H1 (cell line): ENCODE measurements around the gene SYT14. TPM values are rescaled to one million over a fixed set of nuclear protein-coding genes. Genes with fewer than 3 reads are reported as not detected.

Experiments used
- CTCF ChIA-PET: fragments of 300-600 bp; sonication (Branson Sonifier 250); formaldehyde crosslinking; loops from one replicate; lab custom pipeline; 2021; ENCODE audit not compliant: partially characterized antibody; lab: Charles Lee
- POLR2A ChIA-PET: fragments of 300-600 bp; sonication (Branson Sonifier 250); formaldehyde crosslinking; loops from one replicate; lab custom pipeline; 2021; ENCODE audit warnings: inconsistent platforms; ENCODE audit not compliant: partially characterized antibody; lab: Charles Lee
- DNase-seq, 2 experiments: peaks; one replicate each; pipeline versions ENCODE4 v3.0.0 to v3.0.0-alpha.2; 2010 to 2022; ENCODE audit warnings: low spot score in 2 of 2, low read depth in 1 of 2, mixed read lengths in 1 of 2
- FAIRE-seq: peaks from 2 replicates; lab custom pipeline; 2011; peaks lifted over from hg19 to GRCh38; lab: Jason Lieb, UNC
- H2AFZ ChIP-seq: 2 replicates; pipeline ENCODE4 v1.8.1; 2012; ENCODE audit warnings: low read length, inconsistent platforms
- H2AK5ac ChIP-seq: 2 replicates; pipeline ENCODE4 v1.6.1; 2013; ENCODE audit warnings: low read depth, low read length
- H2BK120ac ChIP-seq: replicated peaks from 2 replicates; pipeline ENCODE3; 2013; ENCODE audit warnings: low read depth, low read length, inconsistent platforms
- H2BK12ac ChIP-seq: 2 replicates; pipeline ENCODE4 v1.6.1; 2013; ENCODE audit warnings: low read depth, low read length
- H2BK15ac ChIP-seq: 2 replicates; pipeline ENCODE4 v1.6.1; 2013; ENCODE audit warnings: low read length
- H2BK20ac ChIP-seq: 2 replicates; pipeline ENCODE4 v1.6.1; 2013; ENCODE audit warnings: low read length
- H2BK5ac ChIP-seq: 2 replicates; pipeline ENCODE4 v1.6.1; 2013; ENCODE audit warnings: low read depth, low read length
- H3K14ac ChIP-seq: 2 replicates; pipeline ENCODE4 v1.6.1; 2013; ENCODE audit warnings: inconsistent platforms; ENCODE audit not compliant: insufficient read length
- H3K18ac ChIP-seq: 2 replicates; pipeline ENCODE4 v1.6.1; 2013; ENCODE audit warnings: low read length; ENCODE audit errors: extremely low read depth
- H3K23ac ChIP-seq: 2 replicates; pipeline ENCODE4 v1.6.1; 2013; ENCODE audit warnings: inconsistent platforms; ENCODE audit not compliant: insufficient read length
- H3K23me2 ChIP-seq: 2 replicates; pipeline ENCODE4 v1.6.1; 2013; ENCODE audit warnings: low read depth, low read length
- H3K27ac ChIP-seq: 2 replicates; pipeline ENCODE4 v1.6.1; 2011; ENCODE audit warnings: low read depth, low read length, inconsistent platforms
- H3K27me3 ChIP-seq, 4 experiments: replicated peaks in 1 of 4; 1 replicate in 1 of 4; 2 replicates in 3 of 4; pipeline versions ENCODE4 v1.6.1 to v1.8.1; 2011 to 2013; ENCODE audit warnings: low read length in 3 of 4, mild to moderate bottlenecking in 3 of 4, inconsistent platforms in 2 of 4, mixed read lengths in 2 of 4, moderate library complexity in 1 of 4; ENCODE audit not compliant: control insufficient read depth in 3 of 4, insufficient read depth in 3 of 4; ENCODE audit errors: extremely low read depth in 1 of 4
- H3K36me3 ChIP-seq, 4 experiments: 2 replicates each; pipeline versions ENCODE4 v1.6.1 to v1.8.1; 2011 to 2013; ENCODE audit warnings: mild to moderate bottlenecking in 4 of 4, low read length in 3 of 4, moderate library complexity in 2 of 4, control low read depth in 1 of 4, inconsistent platforms in 1 of 4; ENCODE audit not compliant: insufficient read depth in 4 of 4, control insufficient read depth in 2 of 4
- H3K4ac ChIP-seq: replicated peaks from 2 replicates; pipeline ENCODE3; 2013; ENCODE audit warnings: low read length, low read depth, mixed read lengths, inconsistent platforms; ENCODE audit not compliant: insufficient read length
- H3K4me1 ChIP-seq, 4 experiments: replicated peaks in 1 of 4; 1 replicate in 1 of 4; 2 replicates in 3 of 4; pipeline versions ENCODE4 v1.6.1 to v1.8.1; 2011 to 2013; ENCODE audit warnings: low read length in 3 of 4, inconsistent platforms in 2 of 4, mixed read lengths in 1 of 4; ENCODE audit not compliant: insufficient read depth in 4 of 4, control insufficient read depth in 3 of 4
- H3K4me2 ChIP-seq, 2 experiments: 2 replicates each; pipeline versions ENCODE4 v1.6.1 to v1.8.1; 2011 to 2013; ENCODE audit warnings: low read depth in 2 of 2, low read length in 2 of 2, control low read depth in 1 of 2, inconsistent platforms in 1 of 2, mild to moderate bottlenecking in 1 of 2; ENCODE audit not compliant: insufficient read depth in 1 of 2
- H3K4me3 ChIP-seq, 4 experiments: fragments of 200-600, 300-600 bp in 1 of 4; sonication (generic), shearing (Covaris generic), sonication (Bioruptor Twin) in 1 of 4; 2 replicates each; pipeline versions ENCODE4 v1.5.1 to v1.8.1; 2011 to 2016; ENCODE audit warnings: low read length in 4 of 4, low read depth in 3 of 4, control low read depth in 2 of 4, inconsistent platforms in 2 of 4, mild to moderate bottlenecking in 2 of 4, mixed read lengths in 1 of 4, moderate library complexity in 1 of 4; ENCODE audit not compliant: insufficient read depth in 2 of 4; ENCODE audit errors: extremely low read depth in 1 of 4
- H3K56ac ChIP-seq: replicated peaks from 2 replicates; pipeline ENCODE3; 2013; ENCODE audit warnings: low read depth, mild to moderate bottlenecking, mixed read lengths, low read length, inconsistent platforms; ENCODE audit not compliant: insufficient read length
- H3K79me1 ChIP-seq: 2 replicates; pipeline ENCODE4 v1.6.1; 2013; ENCODE audit warnings: low read depth, low read length, control low read depth
- H3K79me2 ChIP-seq, 2 experiments: 2 replicates each; pipeline versions ENCODE4 v1.6.1 to v1.8.1; 2012 to 2013; ENCODE audit warnings: low read length in 2 of 2, mild to moderate bottlenecking in 2 of 2, inconsistent platforms in 1 of 2; ENCODE audit not compliant: insufficient read depth in 2 of 2, control insufficient read depth in 1 of 2
- H3K9ac ChIP-seq, 4 experiments: replicated peaks in 1 of 4; 1 replicate in 1 of 4; 2 replicates in 3 of 4; pipeline versions ENCODE4 v1.6.1 to v1.8.1; 2011 to 2013; ENCODE audit warnings: low read depth in 3 of 4, low read length in 3 of 4, control low read depth in 2 of 4, mild to moderate bottlenecking in 2 of 4, moderate library complexity in 2 of 4, inconsistent platforms in 1 of 4; ENCODE audit errors: extremely low read depth in 1 of 4
- H3K9me3 ChIP-seq, 2 experiments: 2 replicates each; pipeline versions ENCODE4 v1.6.1 to v1.8.1; 2012 to 2013; ENCODE audit warnings: mild to moderate bottlenecking in 2 of 2, moderate library complexity in 2 of 2, control low read depth in 1 of 2, inconsistent platforms in 1 of 2, low read depth in 1 of 2, low read length in 1 of 2, mixed read lengths in 1 of 2; ENCODE audit not compliant: insufficient read depth in 2 of 2
- H4K20me1 ChIP-seq, 2 experiments: replicated peaks in 1 of 2; 2 replicates each; pipeline versions ENCODE3 to v1.8.1; 2011 to 2013; ENCODE audit warnings: inconsistent platforms in 2 of 2, low read length in 2 of 2, mild to moderate bottlenecking in 1 of 2; ENCODE audit not compliant: insufficient read depth in 2 of 2, control insufficient read depth in 1 of 2
- H4K5ac ChIP-seq: 2 replicates; pipeline ENCODE4 v1.6.1; 2013; ENCODE audit warnings: low read length, low read depth, mixed read lengths, inconsistent platforms; ENCODE audit not compliant: insufficient read length
- H4K8ac ChIP-seq: 2 replicates; pipeline ENCODE4 v1.8.0; 2013; ENCODE audit warnings: mild to moderate bottlenecking, moderate library complexity, low read length, inconsistent platforms; ENCODE audit not compliant: insufficient read depth; ENCODE audit errors: extremely low read depth
- H4K91ac ChIP-seq: replicated peaks from 2 replicates; pipeline ENCODE3; 2013; ENCODE audit warnings: low read length, mixed read lengths, inconsistent platforms; ENCODE audit not compliant: insufficient read length
- CHD2 ChIP-seq: IDR thresholded peaks from 2 replicates; pipeline ENCODE4 v1.6.1; 2012; ENCODE audit warnings: low read length, improper control_type of control experiment
- JUN ChIP-seq: IDR thresholded peaks from 2 replicates; pipeline ENCODE4 v1.6.1; 2011; ENCODE audit warnings: low read depth, mild to moderate bottlenecking, improper control_type of control experiment, low read length
- KDM5A ChIP-seq: fragments of 200-600 bp; IDR thresholded peaks from 2 replicates; pipeline ENCODE4 v1.7.1; 2012; ENCODE audit warnings: mild to moderate bottlenecking, low read length, inconsistent platforms, mixed read lengths
- PHF8 ChIP-seq: fragments of 200-600 bp; sonication (generic); conservative IDR thresholded peaks from 2 replicates; pipeline ENCODE4 v1.7.1; 2012; ENCODE audit warnings: low read depth, mild to moderate bottlenecking, inconsistent platforms, low read length, moderate library complexity
- RNF2 ChIP-seq: fragments of 200-900, 300-1000 bp; sonication (generic); IDR thresholded peaks from 2 replicates; pipeline ENCODE4 v1.7.1; 2016; ENCODE audit warnings: borderline replicate concordance, low read depth, mild to moderate bottlenecking, antibody characterized with exemption, low read length; ENCODE audit not compliant: poor library complexity, severe bottlenecking; ENCODE audit errors: missing control alignments
- SP1 ChIP-seq: IDR thresholded peaks from 2 replicates; pipeline ENCODE4 v1.6.1; 2011; ENCODE audit warnings: low read depth, low read length
- WGBS, 2 experiments: shearing (Covaris generic) in 1 of 2; methylation state at CpG; one replicate each; pipeline versions ENCODE4 v1.1.6 to v1.1.7; 2013 to 2015; ENCODE audit warnings: low lambda C conversion rate in 2 of 2, mixed read lengths in 2 of 2, inconsistent platforms in 1 of 2, low coverage in 1 of 2, missing lambda C conversion rate in 1 of 2; ENCODE audit not compliant: insufficient replicate concordance in 2 of 2, insufficient coverage in 1 of 2, insufficient read length in 1 of 2; ENCODE audit errors: extremely low coverage in 1 of 2, missing lambda C conversion rate in 1 of 2; 5-methylcytosine and 5-hydroxymethylcytosine counted together
- polyA plus RNA-seq, 7 experiments: library from polyadenylated mRNA; depleted of rRNA in 3 of 7; stranded (reverse) in 5 of 7; unstranded in 2 of 7; fragments of >200 nt in 5 of 7; fragments of 200-250 nt in 2 of 7; gene quantifications; 1 replicate in 5 of 7; 2 replicates in 1 of 7; 4 replicates in 1 of 7; pipeline versions ENCODE4 v1.2.1 to v1.2.3, GENCODE V29; 2011 to 2013; ENCODE audit warnings: missing spikeins in 2 of 7, mixed read lengths in 2 of 7
- total RNA-seq: library from RNA; stranded (reverse); fragmentation: NEBNext Ultra II Directional; extraction: Animal tissue kit (Norgen Biotek cat#: 25700); gene quantifications from 2 replicates; pipeline ENCODE4 v1.2.1, GENCODE V29; 2021
- TF ChIP-seq, protein P1 (sequence below): IDR thresholded peaks from 2 replicates; pipeline ENCODE4 v1.6.1; 2012; ENCODE audit warnings: inconsistent platforms

The SYT14 gene
- total and polyA plus RNA-seq, 2 of the 8 experiments (the other 6 are each of a cell fraction or from before 2014, with no cell fraction given), result 2.3 to 18.4 TPM

DNA sequence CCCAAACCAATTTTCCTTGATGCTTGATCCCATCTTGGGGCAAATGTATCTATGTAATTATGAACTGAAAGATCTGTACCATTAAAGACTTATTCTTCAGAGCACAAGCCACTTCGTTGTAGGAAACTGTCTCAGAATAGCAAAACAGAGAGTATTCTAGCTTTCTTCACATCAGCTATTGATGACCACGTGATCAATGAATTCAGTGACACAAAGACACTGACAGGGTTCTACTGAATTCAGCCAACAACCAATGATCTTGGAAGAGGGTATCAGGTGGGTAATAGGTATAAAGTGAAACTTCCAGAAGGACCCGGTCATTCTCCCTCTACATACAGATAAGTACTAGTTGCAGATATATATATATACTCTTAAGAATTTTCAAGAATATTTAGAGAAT, 260.8 kb downstream of the SYT14 start:
- no peak for TF ChIP-seq CHD2
- TF ChIP-seq KDM5A, result no peak
- TF ChIP-seq SP1, result no peak
- TF ChIP-seq, protein P1, sequence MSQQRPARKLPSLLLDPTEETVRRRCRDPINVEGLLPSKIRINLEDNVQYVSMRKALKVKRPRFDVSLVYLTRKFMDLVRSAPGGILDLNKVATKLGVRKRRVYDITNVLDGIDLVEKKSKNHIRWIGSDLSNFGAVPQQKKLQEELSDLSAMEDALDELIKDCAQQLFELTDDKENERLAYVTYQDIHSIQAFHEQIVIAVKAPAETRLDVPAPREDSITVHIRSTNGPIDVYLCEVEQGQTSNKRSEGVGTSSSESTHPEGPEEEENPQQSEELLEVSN, result no peak
- TF ChIP-seq JUN, result no peak
- no peak for TF ChIP-seq RNF2
- TF ChIP-seq PHF8, result no peak
- no peak overlapping the region for H2BK20ac ChIP-seq
- H3K56ac ChIP-seq, result no peak overlapping the region
- peaks cover 5 to 11% of the 10 kb centered on the region in 2 experiments for H3K9me3 ChIP-seq
- H3K18ac ChIP-seq, result no peak overlapping the region
- no peak overlapping the region for H4K91ac ChIP-seq
- 83% methylated on average over 3 of the region's 3 CpGs; no CpG with 5 or more reads in 1 of the 2 experiments for WGBS, 2 experiments
- no peak overlapping the region for H2BK12ac ChIP-seq
- no peaks in the 10 kb centered on the region for H3K27me3 ChIP-seq
- no peak overlapping the region for H2AK5ac ChIP-seq
- H3K4me3 ChIP-seq, result no peak overlapping the region
- H3K4ac ChIP-seq, result no peak overlapping the region
- no peaks in the 10 kb centered on the region for H3K79me1 ChIP-seq
- ChIA-PET CTCF (interaction anchor here (0.6 kb wide), 1 partner anchor 60 kb away, joined by 4 read pairs; no protein-coding TSS in a partner anchor), POLR2A (interaction anchor here (2.4 kb wide), 1 partner anchor 175 kb away, joined by 8 read pairs; no protein-coding TSS in a partner anchor)
- H3K14ac ChIP-seq, result no peak overlapping the region
- H3K27ac ChIP-seq, result no peak overlapping the region
- H2BK15ac ChIP-seq, result no peak overlapping the region
- no peaks in the 10 kb centered on the region for H3K79me2 ChIP-seq
- no peak overlapping the region for H3K4me2 ChIP-seq
- no peak overlapping the region for H2BK5ac ChIP-seq
- H3K9ac ChIP-seq, result no peak overlapping the region
- H4K20me1 ChIP-seq, result no peaks in the 10 kb centered on the region
- no peaks in the 10 kb centered on the region for H3K36me3 ChIP-seq
- DNase-seq (no peak), FAIRE-seq (no peak)
- no peak overlapping the region for H4K8ac ChIP-seq
- no peaks in the 10 kb centered on the region for H3K4me1 ChIP-seq
- H2AFZ ChIP-seq, result no peak overlapping the region
- no peaks in the 10 kb centered on the region; the same call in 1 of the 2 replicates for H3K23me2 ChIP-seq
- no peak overlapping the region for H2BK120ac ChIP-seq
- H4K5ac ChIP-seq, result no peak overlapping the region
- no peak overlapping the region for H3K23ac ChIP-seq
